Thymus (tissue), 11 donors: ENCODE data around the gene RALGPS1. TPM values are rescaled to one million over a fixed set of nuclear protein-coding genes. Genes with fewer than 3 reads are reported as not detected.

Source experiments
- DNase-seq, 9 donors: peaks; one replicate each; pipeline ENCODE4 v3.0.0-alpha.2; 2013; ENCODE audit warnings: low spot score in 9 of 9, low read depth in 6 of 9, missing footprints in 1 of 9
- H3K27ac ChIP-seq, 2 donors: one replicate each; pipeline ENCODE4 v1.5.1; 2013; ENCODE audit warnings: control low read depth in 1 of 2, low read depth in 1 of 2, low read length in 1 of 2, mild to moderate bottlenecking in 1 of 2, moderate library complexity in 1 of 2
- H3K27me3 ChIP-seq, 2 donors: one replicate each; pipeline ENCODE4 v1.5.1; 2013; ENCODE audit warnings: low read length in 1 of 2; ENCODE audit not compliant: control insufficient read depth in 2 of 2, insufficient read depth in 1 of 2
- H3K36me3 ChIP-seq, 2 donors: one replicate each; pipeline ENCODE4 v1.5.1; 2013; ENCODE audit warnings: low read length in 1 of 2, mild to moderate bottlenecking in 1 of 2, moderate library complexity in 1 of 2; ENCODE audit not compliant: control insufficient read depth in 2 of 2, insufficient read depth in 2 of 2
- H3K4me1 ChIP-seq, 2 donors: one replicate each; pipeline ENCODE4 v1.5.1; 2013; ENCODE audit warnings: low read length in 2 of 2; ENCODE audit not compliant: control insufficient read depth in 2 of 2, insufficient read depth in 2 of 2
- H3K4me3 ChIP-seq, 2 donors: one replicate each; pipeline ENCODE4 v1.5.1; 2013; ENCODE audit warnings: low read length in 2 of 2, control low read depth in 1 of 2, mild to moderate bottlenecking in 1 of 2
- H3K9me3 ChIP-seq, 2 donors: one replicate each; pipeline ENCODE4 v1.5.1; 2013; ENCODE audit warnings: low read length in 1 of 2, mild to moderate bottlenecking in 1 of 2; ENCODE audit not compliant: control insufficient read depth in 2 of 2, insufficient read depth in 1 of 2
- WGBS: extraction: QIAGEN DNeasy Blood & Tissue Kit; methylation state at CpG from one replicate; pipeline ENCODE4 v1.1.7; 2013; 5-methylcytosine and 5-hydroxymethylcytosine counted together
- polyA plus RNA-seq: library from polyadenylated mRNA; stranded (reverse); fragments of 200-250 nt; gene quantifications from one replicate; pipeline ENCODE4 v1.2.3, GENCODE V29; 2013
- total RNA-seq: library from RNA; stranded (reverse); fragments of 120-200 nt; gene quantifications from one replicate; pipeline ENCODE4 v1.2.4, GENCODE V29; 2013
- donor health status: healthy.

Gene RALGPS1
- total and polyA plus RNA-seq, 2 donors: 3.6 to 8.5 TPM

DNA sequence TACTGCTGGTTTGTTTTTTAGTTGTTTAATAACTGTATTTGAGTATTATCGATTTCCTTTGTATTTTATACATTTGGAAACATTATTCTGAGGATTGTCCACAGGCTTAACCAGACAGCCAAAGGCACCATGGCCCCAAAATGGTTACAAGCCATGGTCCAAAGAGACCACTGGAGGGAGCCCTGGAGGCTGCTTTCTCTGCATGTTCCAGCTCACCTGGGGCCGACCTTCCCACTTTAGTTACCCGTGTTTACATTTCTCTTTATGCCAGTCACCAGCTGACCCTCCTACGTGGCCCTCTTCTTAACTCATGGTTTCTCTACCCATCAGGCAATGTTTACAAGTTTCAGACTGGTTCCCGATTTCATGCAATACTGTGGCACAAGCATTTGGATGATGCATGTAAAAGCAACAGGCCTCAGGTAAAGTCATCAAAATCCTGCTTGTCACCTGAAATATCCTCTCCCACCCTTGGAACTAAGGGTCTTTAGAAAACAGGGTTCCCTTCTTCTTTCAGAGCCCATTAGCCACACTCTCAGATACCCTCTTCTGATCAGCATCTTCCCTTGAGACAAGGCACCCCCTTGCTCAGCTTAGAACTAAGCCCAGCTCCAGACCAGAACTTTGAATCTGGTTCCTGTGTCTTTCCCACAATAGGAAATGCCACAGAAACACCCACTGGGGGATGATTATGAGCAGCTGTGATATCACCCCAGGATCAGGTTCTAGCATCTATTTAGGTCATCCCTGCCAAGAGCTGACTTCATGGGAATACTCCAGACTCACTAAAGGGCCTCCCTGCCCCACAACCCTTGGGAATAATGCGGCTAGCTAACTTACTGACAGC lies 300.1 kb downstream of the RALGPS1 start:
- peaks cover 0 to 9% of the 10 kb centered on the region in 2 donors for H3K27me3 ChIP-seq
- DNase-seq: peak in 6 of 9 donors; percentile 22 to 70 (median 46)
- H3K4me3 ChIP-seq: no peak overlapping the region
- 35% methylated on average over 6 of the region's 6 CpGs for WGBS
- peaks cover 0 to 3% of the 10 kb centered on the region in 2 donors for H3K36me3 ChIP-seq
- no peak overlapping the region for H3K27ac ChIP-seq
- H3K4me1 ChIP-seq: peaks cover 0 to 2% of the 10 kb centered on the region in 2 donors
- peaks cover 0 to 3% of the 10 kb centered on the region in 2 donors for H3K9me3 ChIP-seq

DNA sequence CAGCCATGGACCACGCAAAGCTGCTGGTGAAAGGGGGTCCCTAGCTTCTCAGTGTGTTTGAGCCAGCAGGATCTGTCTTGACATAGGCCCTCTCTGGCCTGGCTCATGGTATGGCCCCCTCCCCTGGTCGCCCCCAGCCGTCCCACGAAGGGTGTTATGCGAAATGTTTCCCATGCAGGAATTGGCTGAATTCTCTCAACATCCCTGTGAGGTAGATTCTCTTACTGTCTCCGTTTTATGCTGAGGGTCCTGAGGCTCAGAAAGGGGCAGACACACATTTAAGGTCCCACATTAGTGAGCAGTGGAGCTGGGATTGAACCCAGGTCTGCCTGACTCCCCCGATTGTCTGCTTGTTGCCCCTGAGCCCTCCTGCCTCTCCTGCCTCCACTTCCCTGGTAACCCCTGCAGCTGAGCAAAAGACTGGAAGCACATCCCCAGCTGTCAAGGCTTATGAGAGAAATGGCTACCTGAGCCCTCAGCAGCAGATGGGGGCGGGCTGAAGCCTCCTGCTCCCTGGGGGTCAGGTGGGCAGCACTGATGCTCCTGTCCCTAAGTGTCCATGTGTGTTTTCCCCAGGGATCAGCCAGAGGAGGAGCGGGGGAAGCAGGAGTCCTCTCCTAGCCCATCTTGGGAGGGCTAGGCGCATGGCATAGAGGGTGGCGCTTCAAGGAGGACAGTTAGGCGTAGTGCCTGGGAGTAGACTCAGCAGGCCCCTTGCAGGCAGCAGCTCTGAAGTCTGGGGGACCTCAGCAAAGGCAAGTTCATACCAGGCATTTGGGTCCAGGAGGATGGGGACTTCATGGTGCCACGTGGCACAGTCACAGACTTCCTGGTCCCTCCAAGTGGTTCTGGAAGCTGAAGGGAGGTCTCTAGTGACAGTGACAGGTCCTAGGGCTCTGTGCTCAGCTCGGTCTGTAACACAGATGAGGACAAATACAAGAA lies 301.0 kb downstream of the RALGPS1 start:
- H3K9me3 ChIP-seq: no peaks in the 10 kb centered on the region

GRCh38 chr9:127216210-127216887 lies 301.8 kb downstream of the RALGPS1 start:
- no peak overlapping the region for H3K27ac ChIP-seq
- no peaks in the 10 kb centered on the region for H3K9me3 ChIP-seq
- 93% methylated on average over 7 of the region's 7 CpGs for WGBS
- DNase-seq: no peak
- H3K36me3 ChIP-seq: peaks cover 0 to 3% of the 10 kb centered on the region in 2 donors
- peaks cover 0 to 4% of the 10 kb centered on the region in 2 donors for H3K27me3 ChIP-seq
- peaks cover 0 to 2% of the 10 kb centered on the region in 2 donors for H3K4me1 ChIP-seq
- no peak overlapping the region for H3K4me3 ChIP-seq

More for the DNA sequence above, 301.0 kb downstream of the RALGPS1 start:
- WGBS: 97% methylated on average over 14 of the region's 14 CpGs
- Histone ChIP-seq H3K4me1 (peaks cover 0 to 2% of the 10 kb centered on the region in 2 donors), H3K27ac (no peak overlapping the region), H3K27me3 (peaks cover 0 to 6% of the 10 kb centered on the region in 2 donors), H3K36me3 (peaks cover 0 to 3% of the 10 kb centered on the region in 2 donors), H3K4me3 (no peak overlapping the region)
- no peak for DNase-seq

GRCh38 chr9:127216888-127217217 lies 302.3 kb downstream of the RALGPS1 start:
- Histone ChIP-seq H3K4me3 (no peak overlapping the region), H3K4me1 (peaks cover 3 to 5% of the 10 kb centered on the region in 2 donors), H3K27ac (no peak overlapping the region), H3K9me3 (no peaks in the 10 kb centered on the region), H3K36me3 (peaks cover 0 to 3% of the 10 kb centered on the region in 2 donors), H3K27me3 (peaks cover 0 to 4% of the 10 kb centered on the region in 2 donors)
- DNase-seq: no peak
- 82% methylated on average over 5 of the region's 5 CpGs for WGBS

DNA sequence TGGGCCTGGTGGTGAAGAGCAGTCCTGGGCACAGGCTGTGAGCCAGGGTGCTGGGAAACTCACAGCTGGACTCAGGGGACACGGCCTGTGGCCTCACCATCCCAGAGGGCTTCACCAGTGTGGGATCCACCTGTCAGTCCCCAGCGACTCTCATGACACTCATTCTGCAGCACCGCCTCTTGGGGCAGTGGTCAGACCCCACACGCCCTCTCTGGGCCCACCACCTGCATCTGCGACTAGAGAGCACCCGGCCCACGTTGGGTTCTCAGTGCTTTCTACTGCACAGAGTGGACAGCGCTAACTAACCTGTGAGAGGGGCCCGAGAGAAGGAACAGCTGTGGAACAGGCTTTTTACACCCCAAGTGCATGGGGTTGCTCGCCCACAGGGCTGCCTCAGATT lies 304.2 kb downstream of the RALGPS1 start:
- no peak overlapping the region for H3K4me3 ChIP-seq
- no peak overlapping the region for H3K27ac ChIP-seq
- no peak for DNase-seq
- WGBS: 96% methylated on average over 10 of the region's 10 CpGs
- H3K27me3 ChIP-seq: peaks cover 8 to 16% of the 10 kb centered on the region in 2 donors
- H3K9me3 ChIP-seq: peaks cover 0 to under 1% of the 10 kb centered on the region in 2 donors
- peaks cover 3 to 9% of the 10 kb centered on the region in 2 donors for H3K4me1 ChIP-seq
- peaks cover 0 to 3% of the 10 kb centered on the region in 2 donors for H3K36me3 ChIP-seq

- no peak overlapping the region for H3K4me3 ChIP-seq
- peaks cover 3% of the 10 kb centered on the region in 2 donors for H3K9me3 ChIP-seq
- H3K4me1 ChIP-seq: peaks cover 5 to 16% of the 10 kb centered on the region in 2 donors
- H3K27me3 ChIP-seq: peaks cover 15 to 21% of the 10 kb centered on the region in 2 donors
- DNase-seq: no peak
- H3K27ac ChIP-seq: no peak overlapping the region
- H3K36me3 ChIP-seq: peaks cover 0 to 3% of the 10 kb centered on the region in 2 donors
- 92% methylated on average over 6 of the region's 6 CpGs for WGBS
These were observed 304.9 kb downstream of the RALGPS1 start for GRCh38 chr9:127219520-127219919.

- H3K9me3 ChIP-seq: peaks cover 3 to 5% of the 10 kb centered on the region in 2 donors
- peaks cover 0 to 3% of the 10 kb centered on the region in 2 donors for H3K36me3 ChIP-seq
- peaks cover 11 to 22% of the 10 kb centered on the region in 2 donors for H3K4me1 ChIP-seq
- H3K4me3 ChIP-seq: no peak overlapping the region
- no peak overlapping the region for H3K27ac ChIP-seq
- peak in 4 of 9 donors; percentile 15 to 70 (median 40) for DNase-seq
- 4% methylated on average over 2 of the region's 2 CpGs for WGBS
- peaks cover 32 to 39% of the 10 kb centered on the region in 2 donors for H3K27me3 ChIP-seq
These were observed 307.1 kb downstream of the RALGPS1 start for GRCh38 chr9:127221695-127222094.

DNA sequence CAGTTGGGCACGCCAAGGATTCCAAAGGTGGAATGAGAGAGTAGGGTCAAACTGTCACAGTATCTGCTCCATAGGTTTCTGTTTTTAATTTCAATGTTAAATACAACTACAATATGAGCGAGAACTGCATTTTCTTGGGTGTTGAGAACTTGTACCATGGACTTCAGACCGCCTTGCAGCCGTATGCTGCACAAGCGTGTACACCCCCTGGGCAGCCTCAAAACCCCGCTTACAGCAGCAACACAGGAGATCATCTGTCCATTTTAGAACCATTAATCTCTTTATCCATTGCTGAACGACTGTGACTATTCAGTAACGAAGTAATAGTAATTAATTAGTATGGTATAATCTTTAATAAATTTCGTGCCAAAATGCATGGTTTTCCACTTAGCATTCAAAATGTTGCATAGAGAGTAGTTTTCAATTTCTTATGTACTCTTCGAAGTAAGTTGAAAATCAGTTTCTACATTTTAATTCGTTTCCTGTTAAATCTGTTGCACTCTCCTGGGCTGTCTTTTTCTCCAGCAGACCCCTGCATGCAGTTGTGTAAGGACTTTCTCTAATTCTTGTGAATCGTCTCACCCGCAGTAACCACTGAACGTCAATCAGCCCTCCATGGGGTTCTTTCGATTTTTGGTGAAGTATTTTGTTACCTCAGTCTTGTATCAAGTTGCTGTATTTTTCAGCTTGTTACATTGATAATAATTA lies 308.0 kb downstream of the RALGPS1 start:
- Histone ChIP-seq H3K27ac (no peak overlapping the region), H3K9me3 (peaks cover 3 to 5% of the 10 kb centered on the region in 2 donors), H3K27me3 (peaks cover 34 to 47% of the 10 kb centered on the region in 2 donors), H3K4me1 (peaks cover 11 to 22% of the 10 kb centered on the region in 2 donors), H3K36me3 (peaks cover 0 to 3% of the 10 kb centered on the region in 2 donors), H3K4me3 (no peak overlapping the region)
- 94% methylated on average over 15 of the region's 15 CpGs for WGBS
- no peak for DNase-seq
